A673 (cell line): Measurements from ENCODE around the gene LENEP. TPM values are rescaled to one million over a fixed set of nuclear protein-coding genes. Genes with fewer than 3 reads are reported as not detected.

Source experiments
- BruUV-seq: library from RNA; stranded (reverse); fragments of 400-500 nt; replicated peaks from 2 replicates; lab custom pipeline; 2021; lab: Mats Ljungman, UMichigan
- CTCF ChIA-PET: fragments of 300-600 bp; sonication (Branson Sonifier 250); formaldehyde crosslinking; loops from one replicate; lab custom pipeline; 2022; ENCODE audit warnings: antibody characterized with exemption; lab: Charles Lee
- POLR2A ChIA-PET: fragments of 300-600 bp; sonication (Branson Sonifier 250); formaldehyde crosslinking; loops from one replicate; lab custom pipeline; 2022; ENCODE audit warnings: antibody characterized with exemption; ENCODE audit not compliant: low non-redundant PET; lab: Charles Lee
- DNase-seq: peaks from one replicate; pipeline ENCODE4 v3.0.0-alpha.2; 2015; ENCODE audit warnings: low spot score
- H3K27ac ChIP-seq: fragments of 200-600 bp; sonication (generic); 2 replicates; pipeline ENCODE4 v1.5.1; 2016; ENCODE audit warnings: mixed run types, low read depth, mild to moderate bottlenecking, mixed read lengths, antibody characterized with exemption, low read length; ENCODE audit not compliant: poor library complexity, severe bottlenecking
- H3K27me3 ChIP-seq: fragments of 200-600 bp; sonication (generic); replicated peaks from 2 replicates; pipeline ENCODE4 v1.6.1; 2017; ENCODE audit warnings: mixed run types, low read depth, mild to moderate bottlenecking, mixed read lengths, antibody characterized with exemption, low read length; ENCODE audit not compliant: insufficient read depth, poor library complexity
- H3K36me3 ChIP-seq: fragments of 200-600 bp; sonication (generic); 2 replicates; pipeline ENCODE4 v1.6.1; 2016; ENCODE audit warnings: mixed run types, mild to moderate bottlenecking, mixed read lengths, antibody characterized with exemption, low read length; ENCODE audit not compliant: insufficient read depth, poor library complexity, severe bottlenecking
- H3K4me1 ChIP-seq: fragments of 200-600 bp; sonication (generic); 2 replicates; pipeline ENCODE4 v1.6.1; 2017; ENCODE audit warnings: mixed run types, mild to moderate bottlenecking, mixed read lengths, antibody characterized with exemption, low read length; ENCODE audit not compliant: insufficient read depth, poor library complexity, severe bottlenecking
- H3K4me3 ChIP-seq: fragments of 200-600 bp; sonication (generic); 2 replicates; pipeline ENCODE4 v1.5.1; 2016; ENCODE audit warnings: low read depth, mixed run types, mild to moderate bottlenecking, mixed read lengths, low read length; ENCODE audit not compliant: poor library complexity, severe bottlenecking
- H3K9me3 ChIP-seq: fragments of 200-600 bp; sonication (generic); 2 replicates; pipeline ENCODE4 v1.6.1; 2016; ENCODE audit warnings: mixed run types, low read depth, mild to moderate bottlenecking, mixed read lengths, antibody characterized with exemption, low read length; ENCODE audit not compliant: poor library complexity, severe bottlenecking
- EZH2 ChIP-seq: fragments of 200-600 bp; sonication (generic); IDR thresholded peaks from 2 replicates; pipeline ENCODE4 v1.6.1; 2017; ENCODE audit warnings: borderline replicate concordance, low read depth, mild to moderate bottlenecking, mixed read lengths, antibody characterized with exemption, low read length; ENCODE audit not compliant: poor library complexity, severe bottlenecking
- intact Hi-C: fragments of 100-400 bp; cut with micrococcal nuclease; formaldehyde crosslinking; loops from one replicate; pipeline ENCODE4 v1.10.0; 2022; ENCODE audit not compliant: unreplicated experiment
- total RNA-seq: library from RNA; stranded (reverse); gene quantifications from 2 replicates; pipeline ENCODE4 v1.2.3, GENCODE V29; 2021
- TF ChIP-seq, protein P1 (sequence below): fragments of 300-800, 200-600 bp; sonication (generic); conservative IDR thresholded peaks from 2 replicates; pipeline ENCODE4 v1.5.1; 2017; ENCODE audit warnings: low read depth, mild to moderate bottlenecking, antibody characterized with exemption, low read length, moderate library complexity, mixed read lengths

The LENEP gene
- total RNA-seq, 1 experiment from 2014 or later, result 1.4 TPM

DNA sequence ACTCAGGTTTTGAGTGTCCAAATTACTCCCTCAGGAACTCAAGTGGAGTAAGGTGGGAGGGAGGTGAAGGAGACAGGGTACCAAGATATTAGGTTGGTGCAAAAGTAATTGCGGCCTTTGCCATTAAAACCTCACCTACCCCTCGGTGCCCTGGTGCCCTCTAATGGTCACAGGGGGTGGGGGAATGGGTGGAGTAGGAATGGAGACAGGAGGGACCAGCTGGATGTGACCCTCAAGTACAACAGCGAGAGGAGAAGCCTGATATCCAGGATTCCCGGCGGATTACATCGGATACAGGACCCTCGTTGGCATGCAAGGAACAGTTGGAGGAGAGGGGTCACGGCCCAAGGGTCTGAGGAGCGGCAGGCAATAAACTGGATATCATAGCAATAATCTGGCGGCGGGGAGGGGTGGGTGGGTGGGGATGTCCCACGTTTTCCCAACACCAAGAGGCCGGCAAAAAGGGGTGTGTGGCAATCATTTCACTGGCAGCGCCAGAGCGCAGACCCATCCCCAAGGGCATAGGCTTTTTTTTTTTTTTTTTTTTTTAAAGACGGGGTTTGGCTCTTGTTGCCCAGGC is 4.9 kb downstream of the LENEP start:
- intact Hi-C loops, result loop anchor here (5.0 kb wide), 1 partner anchor 36 kb away; the partner anchor contains the start of gene PYGO2
- Histone ChIP-seq H3K27me3 (no peaks in the 10 kb centered on the region), H3K9me3 (no peaks in the 10 kb centered on the region), H3K36me3 (no peaks in the 10 kb centered on the region), H3K4me3 (no peak overlapping the region), H3K4me1 (peaks cover 5% of the 10 kb centered on the region), H3K27ac (no peak overlapping the region)
- ChIA-PET CTCF (interaction anchor here (0.6 to 1.5 kb wide), 7 partner anchors 11 to 439 kb away, joined by 4 to 17 read pairs (median 5); partner anchors contain the start of gene PBXIP1), POLR2A (interaction anchor here (0.6 to 0.7 kb wide), 2 partner anchors 141 to 1116 kb away, joined by 5 to 13 read pairs; no protein-coding TSS in a partner anchor)
- DNase-seq, result no peak
- BruUV-seq, result no TSS peak
- TF ChIP-seq, protein P1, sequence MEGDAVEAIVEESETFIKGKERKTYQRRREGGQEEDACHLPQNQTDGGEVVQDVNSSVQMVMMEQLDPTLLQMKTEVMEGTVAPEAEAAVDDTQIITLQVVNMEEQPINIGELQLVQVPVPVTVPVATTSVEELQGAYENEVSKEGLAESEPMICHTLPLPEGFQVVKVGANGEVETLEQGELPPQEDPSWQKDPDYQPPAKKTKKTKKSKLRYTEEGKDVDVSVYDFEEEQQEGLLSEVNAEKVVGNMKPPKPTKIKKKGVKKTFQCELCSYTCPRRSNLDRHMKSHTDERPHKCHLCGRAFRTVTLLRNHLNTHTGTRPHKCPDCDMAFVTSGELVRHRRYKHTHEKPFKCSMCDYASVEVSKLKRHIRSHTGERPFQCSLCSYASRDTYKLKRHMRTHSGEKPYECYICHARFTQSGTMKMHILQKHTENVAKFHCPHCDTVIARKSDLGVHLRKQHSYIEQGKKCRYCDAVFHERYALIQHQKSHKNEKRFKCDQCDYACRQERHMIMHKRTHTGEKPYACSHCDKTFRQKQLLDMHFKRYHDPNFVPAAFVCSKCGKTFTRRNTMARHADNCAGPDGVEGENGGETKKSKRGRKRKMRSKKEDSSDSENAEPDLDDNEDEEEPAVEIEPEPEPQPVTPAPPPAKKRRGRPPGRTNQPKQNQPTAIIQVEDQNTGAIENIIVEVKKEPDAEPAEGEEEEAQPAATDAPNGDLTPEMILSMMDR, result no peak
- TF ChIP-seq EZH2, result no peak

DNA sequence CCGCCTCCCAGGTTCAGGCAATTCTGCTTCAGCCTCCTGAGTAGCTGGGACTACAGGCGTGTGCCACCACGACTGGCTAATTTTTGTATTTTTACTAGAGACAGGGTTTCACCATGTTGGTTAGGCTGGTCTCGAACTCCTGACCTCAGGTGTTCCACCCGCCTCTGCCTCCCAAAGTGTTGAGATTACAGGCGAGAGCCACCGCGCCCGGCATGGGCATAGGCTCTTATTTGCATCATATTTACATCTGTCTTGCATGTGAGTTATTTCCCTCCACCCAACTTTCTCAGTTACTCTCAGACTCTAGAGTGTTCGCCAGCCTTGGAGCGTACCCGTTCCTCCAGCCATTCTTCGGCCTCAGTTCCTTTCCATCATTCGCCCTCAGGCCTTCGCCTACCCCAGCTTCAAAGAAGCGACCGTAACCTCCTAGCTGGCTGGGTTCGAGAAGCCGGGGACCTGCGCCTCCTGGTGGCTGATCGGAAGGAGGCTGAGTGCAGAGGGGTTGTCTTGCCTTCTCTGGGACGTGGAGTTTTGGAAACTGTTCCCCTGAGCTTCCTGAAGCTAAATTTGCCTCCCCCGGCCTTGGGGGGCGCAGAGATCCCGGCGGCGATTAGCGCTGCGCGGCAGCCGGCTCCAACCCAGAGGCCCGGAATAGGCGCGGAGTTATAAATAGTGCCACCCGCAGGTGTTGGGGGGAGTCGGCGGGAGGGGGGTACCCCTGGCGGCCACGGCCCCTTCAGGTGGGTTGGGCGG is 5.6 kb downstream of the LENEP start:
- intact Hi-C loops, result loop anchor here (5.0 kb wide), 1 partner anchor 37 kb away; the partner anchor contains the start of gene PYGO2
- BruUV-seq, result no TSS peak
- POLR2A ChIA-PET, result interaction anchor here (0.6 to 0.8 kb wide), 4 partner anchors 18 to 1117 kb away, joined by 4 to 13 read pairs (median 5); no protein-coding TSS in a partner anchor

More for the DNA sequence above, 5.6 kb downstream of the LENEP start:
- H3K36me3 ChIP-seq, result no peaks in the 10 kb centered on the region
- DNase-seq, result peak; percentile 95
- H3K4me3 ChIP-seq, result peak overlapping the region; percentile 85
- H3K27ac ChIP-seq, result peak overlapping the region; percentile 79
- H3K4me1 ChIP-seq, result peaks cover 5% of the 10 kb centered on the region
- no peaks in the 10 kb centered on the region for H3K27me3 ChIP-seq
- H3K9me3 ChIP-seq, result no peaks in the 10 kb centered on the region
- CTCF ChIA-PET, result interaction anchor here (0.6 to 1.5 kb wide), 10 partner anchors 11 to 440 kb away, joined by 3 to 17 read pairs (median 5); partner anchors contain the start of genes ADAM15, PBXIP1 and SHC1
- no peak for TF ChIP-seq EZH2
- TF ChIP-seq, protein P1, result peak; percentile 99
